Activated gamma-delta T cell (primary cell): ENCODE measurements around the gene CCNB3.
"Not testable (repeated sequence)": the region's sequence is repeated elsewhere in the genome, so short reads cannot be mapped to it uniquely, and the experiment has no call there.

Experiments
- DNase-seq: peaks from one replicate; lab custom pipeline; 2025; lab: John Stamatoyannopoulos, UW
- total RNA-seq, 2 donors: gene quantifications; one replicate each; lab custom pipeline; 2026; lab: John Stamatoyannopoulos, UW

The CCNB3 gene
- 0.26 to 0.36 reads per million in 2 donors for total RNA-seq

- DNase-seq = peak; percentile 31
Observed at GRCh38 chrX:50204364-50204899, at the start of gene CCNB3. Gene CCNB3, plus strand, starts transcription at chrX:50204765. Its CDS starts 80,399 bp downstream, at chrX:50285164.

DNA sequence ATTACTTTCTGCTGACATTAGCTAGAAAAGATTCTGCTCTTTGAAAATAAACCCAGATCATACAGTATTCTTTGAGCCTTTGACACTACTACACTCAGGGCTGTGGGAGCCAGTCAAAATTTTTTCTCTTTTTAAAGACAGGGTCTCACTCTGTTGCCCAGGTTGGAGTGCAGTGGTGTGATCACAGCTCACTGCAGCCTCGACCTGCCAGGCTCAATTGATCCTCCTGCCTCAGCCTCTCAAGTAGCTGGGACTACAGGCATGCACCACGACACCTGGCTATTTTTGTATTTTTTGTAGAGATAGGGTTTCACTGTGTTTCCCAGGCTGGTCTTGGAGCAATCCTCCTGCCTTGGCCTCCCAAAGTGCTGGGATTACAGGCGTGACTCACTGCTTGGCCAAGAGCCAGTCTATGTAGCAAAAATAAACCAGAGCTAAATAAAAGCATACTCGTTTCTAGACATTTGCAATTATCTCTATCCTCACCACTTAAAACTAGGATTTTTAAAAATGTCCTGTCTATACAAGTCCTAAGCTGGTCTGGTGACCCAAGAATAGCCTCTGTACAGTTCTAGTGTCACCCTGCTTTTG lies 46.9 kb upstream of the CCNB3 start:
- no peak for DNase-seq

GRCh38 chrX:50158593-50158992 lies 46.0 kb upstream of the CCNB3 start:
- no peak for DNase-seq

DNA sequence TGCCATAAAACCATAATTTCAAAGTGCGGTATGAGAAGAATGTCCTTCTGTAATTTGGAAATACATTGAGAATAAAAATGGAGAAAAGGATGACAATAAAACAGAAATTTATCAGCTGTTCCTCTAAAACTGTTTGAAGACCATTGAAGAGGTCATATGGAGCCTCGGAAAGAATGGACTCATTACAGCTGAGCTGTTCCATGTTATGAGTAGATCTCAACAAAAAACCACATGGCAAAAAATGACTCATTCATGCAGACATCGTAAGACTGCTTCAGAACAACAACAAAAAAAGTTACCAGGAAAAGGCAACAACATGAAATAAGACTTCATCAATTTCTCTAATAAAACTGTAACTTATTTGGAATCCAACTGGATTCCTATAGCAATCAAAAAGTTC lies 43.4 kb upstream of the CCNB3 start:
- no peak for DNase-seq

DNA sequence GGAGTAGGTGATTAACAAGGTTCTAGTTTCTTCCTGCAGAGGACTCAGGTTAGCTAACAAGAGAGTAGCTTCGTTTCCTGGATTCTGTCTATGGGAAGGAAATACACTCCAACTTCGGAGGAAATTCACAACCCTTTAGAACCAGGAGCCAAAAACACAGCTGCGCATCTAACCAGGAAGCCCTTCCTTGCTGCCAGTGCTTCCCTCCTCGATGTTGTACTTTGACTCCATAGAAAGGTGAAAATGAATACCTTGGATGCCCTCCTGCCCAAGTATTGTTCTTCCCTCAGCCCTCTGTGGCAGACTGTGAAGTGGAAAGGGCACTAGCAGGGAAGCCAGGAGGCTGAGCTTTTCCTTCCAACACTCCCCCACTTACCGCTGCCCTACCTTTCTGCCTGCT lies 38.8 kb upstream of the CCNB3 start:
- DNase-seq = no peak

GRCh38 chrX:50167366-50167765 lies 37.2 kb upstream of the CCNB3 start:
- DNase-seq = no peak

DNA sequence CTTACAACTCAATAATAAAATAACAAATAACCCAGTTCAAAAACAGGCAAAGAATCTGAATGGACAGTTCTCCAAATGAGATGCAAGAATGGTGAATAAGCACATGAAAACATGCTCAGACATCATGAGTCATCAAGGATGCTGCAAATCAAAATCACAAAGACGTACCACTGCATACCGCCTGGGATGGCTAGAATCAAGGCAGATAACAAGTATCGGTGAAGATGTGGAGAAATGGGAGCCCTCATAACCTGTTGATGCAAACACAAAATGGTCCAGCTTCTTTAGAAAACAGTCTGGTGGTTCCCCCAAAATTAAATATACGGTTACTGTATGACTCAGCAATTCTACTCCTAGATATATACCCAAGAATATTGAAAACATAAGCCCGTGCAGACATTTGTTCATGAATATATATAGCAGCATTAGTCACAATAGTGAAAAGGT lies 36.3 kb upstream of the CCNB3 start:
- no peak for DNase-seq

DNA sequence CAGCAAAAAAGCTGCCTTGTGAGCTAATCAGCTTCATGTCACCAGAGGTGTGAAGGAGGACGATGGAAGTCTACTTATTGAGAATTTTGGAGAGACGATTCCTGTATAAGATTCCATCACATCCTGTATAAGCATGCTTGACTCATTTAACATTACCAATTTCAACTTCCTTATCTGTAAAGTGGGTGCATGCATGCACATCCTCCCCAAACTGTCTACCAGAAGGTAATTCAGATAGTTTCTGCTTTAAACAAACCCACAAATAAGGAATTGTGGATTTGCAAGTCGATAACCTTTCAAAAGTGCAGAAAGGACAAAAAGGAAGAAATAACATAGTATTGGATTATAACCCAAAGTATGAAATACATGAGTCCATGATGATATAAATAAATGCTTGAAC lies 34.8 kb upstream of the CCNB3 start:
- DNase-seq = no peak

DNA sequence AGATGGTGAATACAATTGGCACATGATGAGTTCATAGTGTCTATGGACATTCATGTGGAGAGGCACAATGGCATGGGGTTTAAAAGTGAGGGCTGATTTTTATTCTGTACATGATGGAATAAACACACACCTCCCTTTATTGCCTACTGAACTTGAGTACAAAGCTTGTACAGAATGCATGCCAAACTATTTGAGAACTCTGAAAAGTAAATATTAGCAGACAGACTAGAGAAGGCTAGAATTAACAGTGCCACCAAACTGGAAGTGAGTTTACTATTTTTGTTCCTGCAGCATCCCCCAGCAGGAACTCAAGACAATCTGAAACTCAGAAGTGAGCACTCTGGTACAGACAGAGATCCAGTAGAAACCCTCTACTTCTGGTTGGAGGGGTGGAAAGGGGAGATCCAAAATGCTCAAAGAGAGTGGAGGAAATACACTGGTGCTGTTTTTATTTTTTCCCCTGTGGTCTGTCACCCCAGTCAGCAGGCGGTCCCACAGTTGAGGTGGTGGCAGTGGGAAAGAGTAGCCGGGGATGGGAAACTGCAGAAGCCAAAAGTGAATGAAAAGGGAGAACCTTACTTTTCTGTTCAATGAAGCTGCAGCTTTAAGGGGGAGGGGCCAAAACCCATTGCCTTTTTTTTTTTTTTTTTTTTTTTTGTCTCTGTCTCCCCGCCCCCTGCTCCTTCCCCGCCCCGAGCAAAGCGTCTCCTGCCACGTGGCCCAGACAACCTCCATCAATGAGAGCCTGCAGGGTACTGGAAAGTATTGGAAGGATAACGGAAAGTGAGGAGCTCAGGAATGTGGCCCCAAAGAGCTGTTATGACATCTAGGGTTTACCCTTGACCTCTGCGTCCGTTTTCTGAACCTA lies 24.3 kb upstream of the CCNB3 start:
- DNase-seq = no peak

GRCh38 chrX:50183891-50184290 lies 20.7 kb upstream of the CCNB3 start:
- DNase-seq = no peak

DNA sequence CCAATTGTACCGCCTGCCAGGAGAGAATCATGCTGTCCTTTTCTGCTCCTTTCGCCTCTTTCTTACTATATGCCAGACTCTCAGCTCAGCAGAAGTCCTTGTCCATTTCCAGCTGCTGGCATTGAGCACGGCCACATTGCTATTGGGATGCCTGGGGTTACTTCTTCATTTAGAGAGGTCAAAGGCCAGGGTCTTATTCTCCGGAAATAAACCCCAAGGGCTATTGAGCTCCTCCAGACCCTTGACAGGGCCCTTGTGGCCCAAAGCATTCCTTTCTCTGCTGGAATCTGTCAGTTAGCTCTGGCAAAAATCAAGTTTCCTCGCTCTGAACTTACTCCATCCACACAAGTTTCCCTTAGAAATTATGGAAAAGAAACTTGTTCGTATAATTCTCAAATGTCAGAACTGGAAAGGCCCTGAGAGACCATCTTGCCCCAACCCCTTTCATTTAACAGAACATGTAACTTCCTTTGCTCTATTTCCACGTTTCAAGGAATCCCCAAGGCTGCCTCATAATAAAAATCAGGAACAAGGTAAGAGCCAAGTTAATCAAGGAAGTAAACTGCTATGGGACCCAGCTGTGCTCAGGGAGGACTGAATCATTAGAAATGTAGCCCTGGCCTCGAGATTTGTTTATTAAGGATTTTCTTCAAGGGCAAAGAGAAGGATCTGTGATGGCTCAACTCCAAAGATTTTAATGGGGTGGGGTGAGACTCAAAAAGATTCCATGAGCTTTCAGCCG lies 15.5 kb upstream of the CCNB3 start:
- DNase-seq = no peak

DNA sequence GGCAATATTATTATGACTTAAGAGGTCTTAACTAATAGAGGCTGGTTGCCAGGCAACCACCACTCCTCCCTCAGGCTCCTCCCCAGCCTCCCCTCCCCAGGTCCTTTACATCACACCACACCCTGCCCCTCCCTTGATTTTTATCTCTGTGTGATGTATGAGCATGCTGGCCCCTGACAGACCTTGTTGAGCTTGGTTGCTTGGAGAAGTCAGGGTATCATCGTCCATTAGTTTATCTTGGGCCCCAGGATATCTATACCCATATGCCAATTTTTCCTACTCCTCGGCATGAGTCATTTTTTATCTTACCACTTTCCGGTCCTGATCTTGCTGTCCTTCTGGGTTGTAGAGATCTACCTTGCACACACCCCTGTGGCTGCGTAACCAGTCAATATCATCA lies 6.2 kb upstream of the CCNB3 start:
- DNase-seq = no peak

DNA sequence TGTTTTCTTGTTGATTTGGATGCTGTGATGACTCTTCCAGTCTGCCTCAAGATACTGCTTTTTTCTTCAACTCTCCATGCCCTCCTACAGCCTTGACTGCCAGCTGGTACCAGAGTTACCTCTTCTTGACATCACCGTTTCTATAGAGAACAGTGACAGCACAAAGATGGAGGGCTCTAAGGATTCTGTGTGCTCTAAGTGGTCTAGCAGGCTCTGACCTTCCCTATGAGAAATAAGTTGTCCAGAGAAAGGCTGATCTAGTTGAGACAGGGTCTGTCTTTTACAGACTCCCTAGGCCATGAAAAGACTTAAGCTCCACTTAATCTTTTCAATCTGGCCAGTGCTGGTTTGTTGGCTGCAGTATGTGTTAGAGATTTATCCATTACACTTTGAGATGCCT lies 3.7 kb upstream of the CCNB3 start, which contains the start of gene AKAP4:
Gene AKAP4 (minus strand): TSS at position 101 of the 400 bp plus-strand sequence. CDS start 118 bp downstream, outside the sequence.
- no peak for DNase-seq

GRCh38 chrX:50202539-50202938 lies 2.0 kb upstream of the CCNB3 start:
- DNase-seq = no peak

DNA sequence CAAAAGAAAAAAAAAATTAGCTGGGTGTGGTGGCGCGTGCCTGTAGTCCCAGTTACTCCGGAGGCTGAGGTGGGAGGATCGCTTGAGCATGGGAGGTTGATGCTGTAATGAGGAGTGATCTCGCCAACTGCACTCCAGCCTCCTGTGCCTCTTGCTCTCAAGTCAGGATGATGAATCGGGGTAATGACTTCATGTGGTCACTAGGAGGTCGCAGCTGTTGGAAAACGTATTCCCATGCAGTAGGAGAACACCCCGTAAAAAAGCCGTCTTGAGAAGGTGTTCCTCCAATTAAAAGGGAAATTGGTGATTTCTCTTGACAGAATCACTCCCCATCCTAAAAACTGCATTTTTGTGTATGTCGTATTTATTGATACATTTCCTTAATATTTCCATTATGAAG lies 2.2 kb downstream of the CCNB3 start:
- no peak for DNase-seq

DNA sequence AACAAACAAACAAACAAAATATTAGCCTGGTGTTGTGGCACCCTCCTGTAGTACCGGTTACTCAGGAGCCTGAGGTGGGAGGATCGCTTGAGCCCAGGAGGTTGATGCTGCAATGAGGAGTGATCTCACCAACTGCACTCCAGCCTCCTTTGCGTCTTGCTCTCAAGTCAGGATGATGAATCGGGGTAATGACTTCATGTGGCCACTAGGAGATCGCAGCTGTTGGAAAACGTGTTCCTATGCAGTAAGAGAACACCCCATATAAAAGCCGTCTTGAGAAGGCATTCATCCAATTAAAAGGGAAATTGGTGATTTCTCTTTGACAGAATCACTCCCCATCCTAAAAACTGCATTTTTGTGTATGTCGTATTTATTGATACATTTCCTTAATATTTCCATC lies 6.9 kb downstream of the CCNB3 start:
- no peak for DNase-seq

- no peak for DNase-seq
Observed at GRCh38 chrX:50281253-50281652, 76.7 kb downstream of the CCNB3 start.

DNA sequence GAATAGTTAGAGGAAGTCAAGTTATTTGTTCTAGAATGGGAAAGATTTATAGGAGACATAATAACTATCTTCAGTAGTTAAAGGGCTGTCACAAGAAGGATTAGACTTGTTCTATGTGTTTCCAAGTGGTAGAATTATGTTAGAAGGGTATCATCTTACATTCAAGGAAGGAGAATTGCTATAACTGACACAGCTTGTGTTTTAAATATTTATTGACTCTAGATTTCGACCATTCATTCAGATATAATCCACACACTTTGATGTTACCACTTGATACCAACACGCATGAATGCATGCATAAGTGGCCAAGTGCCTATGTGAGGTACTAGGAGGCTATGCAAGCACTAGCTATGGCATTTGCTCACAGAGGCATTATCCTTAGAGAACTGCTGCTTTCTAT lies 122.7 kb downstream of the CCNB3 start:
- no peak for DNase-seq

DNA sequence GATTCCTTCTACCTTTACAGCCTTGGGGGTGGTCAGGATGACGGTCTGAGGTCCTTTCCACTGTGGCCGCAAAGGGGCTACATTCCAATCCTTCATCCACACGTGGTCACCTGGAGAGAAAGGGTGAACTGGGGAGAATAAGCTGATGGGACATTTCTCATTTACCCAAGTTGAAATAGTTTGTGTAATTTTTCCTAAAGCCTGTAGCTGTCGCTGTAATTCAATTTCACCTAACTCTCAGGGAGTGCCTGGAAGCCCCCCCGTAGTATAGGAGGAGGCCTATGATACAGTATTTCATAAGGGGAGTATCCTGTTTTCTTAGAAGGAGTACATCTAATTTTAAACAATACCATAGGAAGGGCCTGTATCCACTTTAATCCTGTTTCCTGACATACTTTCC lies 128.1 kb downstream of the CCNB3 start:
- DNase-seq = not testable (repeated sequence)

DNA sequence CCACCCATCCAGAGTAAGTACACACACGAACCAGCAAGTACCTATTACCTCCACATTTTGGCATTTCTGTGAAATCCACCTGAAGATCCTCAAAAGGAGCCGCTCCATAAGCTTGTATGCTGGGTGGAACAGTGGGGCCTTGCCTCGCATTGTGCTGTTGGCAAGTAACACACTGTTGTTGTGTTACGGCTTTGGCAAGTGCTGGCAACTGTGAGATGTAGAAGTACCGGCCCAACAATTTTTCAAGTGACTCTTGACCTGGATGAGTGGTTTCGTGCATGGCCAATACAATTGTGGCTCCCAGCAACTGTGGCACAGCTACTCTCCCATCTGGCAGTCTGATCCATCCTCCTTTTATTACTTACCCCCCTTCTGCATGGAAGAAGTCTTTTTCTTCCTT lies 128.7 kb downstream of the CCNB3 start:
- DNase-seq = no peak

- DNase-seq = no peak
Observed at GRCh38 chrX:50343917-50344316, 139.4 kb downstream of the CCNB3 start.

DNA sequence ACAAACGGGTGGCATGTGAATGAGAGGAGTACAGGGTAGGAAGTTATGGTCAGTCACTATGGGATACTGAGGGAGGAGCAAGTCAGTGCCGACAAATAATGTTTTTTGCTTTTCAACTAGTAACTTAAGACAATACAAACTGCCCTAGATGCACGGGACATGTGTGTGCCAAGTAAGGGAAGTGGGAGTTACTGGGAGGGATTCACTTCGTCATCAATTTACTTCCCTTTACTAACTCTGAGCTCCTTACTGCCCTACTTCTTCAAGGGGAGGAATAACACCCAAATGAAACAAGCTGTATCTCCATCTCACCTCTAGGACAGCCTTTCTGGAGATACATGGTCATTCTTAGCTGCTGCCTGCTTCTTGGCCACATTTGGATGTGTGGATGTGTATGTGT lies 168.4 kb downstream of the CCNB3 start:
- no peak for DNase-seq
